ENCODE measurements around the gene ARHGAP29. TPM values are rescaled to one million over a fixed set of nuclear protein-coding genes. Genes with fewer than 3 reads are reported as not detected.

Gene ARHGAP29
- polyA plus RNA-seq, 1 experiment = 30.4 TPM

DNA sequence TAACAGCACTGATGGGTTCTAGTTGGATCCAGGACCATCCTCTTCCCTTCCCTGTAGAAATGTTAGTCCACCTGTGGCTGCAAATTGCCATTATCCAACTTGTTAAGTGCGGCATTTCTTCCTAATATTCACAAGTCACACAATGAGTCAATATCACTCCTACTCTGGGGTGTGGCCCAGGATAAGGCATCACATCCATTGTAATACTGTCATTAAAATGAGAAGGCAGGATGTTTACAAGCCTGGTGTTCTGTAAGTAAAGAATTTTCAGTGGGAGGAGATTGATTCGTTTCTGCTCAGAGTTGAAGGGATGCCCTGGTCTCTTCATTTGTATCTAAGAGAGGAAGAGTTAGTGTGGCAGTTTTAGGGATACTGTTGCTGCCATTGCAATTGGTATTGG, 18.1 kb upstream of the ARHGAP29 start:
- POLR2A ChIA-PET = no interaction called here
- no peak for DNase-seq (ENCODE audit: low read depth, low spot score)
- no peaks in the 10 kb centered on the region for H3K27me3 ChIP-seq (ENCODE audit: control insufficient read depth, insufficient read depth, low read length)
- H3K27ac ChIP-seq (ENCODE audit: low read depth, low read length) = no peak overlapping the region
- CTCF ChIA-PET = interaction anchor here (0.6 kb wide), 1 partner anchor 210 kb away, joined by 3 read pairs; no protein-coding TSS in a partner anchor
- no peak overlapping the region for H3K4me3 ChIP-seq (ENCODE audit: low read depth, low read length)
- TF ChIP-seq, protein P1, sequence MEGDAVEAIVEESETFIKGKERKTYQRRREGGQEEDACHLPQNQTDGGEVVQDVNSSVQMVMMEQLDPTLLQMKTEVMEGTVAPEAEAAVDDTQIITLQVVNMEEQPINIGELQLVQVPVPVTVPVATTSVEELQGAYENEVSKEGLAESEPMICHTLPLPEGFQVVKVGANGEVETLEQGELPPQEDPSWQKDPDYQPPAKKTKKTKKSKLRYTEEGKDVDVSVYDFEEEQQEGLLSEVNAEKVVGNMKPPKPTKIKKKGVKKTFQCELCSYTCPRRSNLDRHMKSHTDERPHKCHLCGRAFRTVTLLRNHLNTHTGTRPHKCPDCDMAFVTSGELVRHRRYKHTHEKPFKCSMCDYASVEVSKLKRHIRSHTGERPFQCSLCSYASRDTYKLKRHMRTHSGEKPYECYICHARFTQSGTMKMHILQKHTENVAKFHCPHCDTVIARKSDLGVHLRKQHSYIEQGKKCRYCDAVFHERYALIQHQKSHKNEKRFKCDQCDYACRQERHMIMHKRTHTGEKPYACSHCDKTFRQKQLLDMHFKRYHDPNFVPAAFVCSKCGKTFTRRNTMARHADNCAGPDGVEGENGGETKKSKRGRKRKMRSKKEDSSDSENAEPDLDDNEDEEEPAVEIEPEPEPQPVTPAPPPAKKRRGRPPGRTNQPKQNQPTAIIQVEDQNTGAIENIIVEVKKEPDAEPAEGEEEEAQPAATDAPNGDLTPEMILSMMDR (IDR thresholded peaks at IDR 0.05; ENCODE audit: low read depth, low read length) = no peak
- no peaks in the 10 kb centered on the region for H3K9me3 ChIP-seq (ENCODE audit: control insufficient read depth, insufficient read depth, low read length)

DNA sequence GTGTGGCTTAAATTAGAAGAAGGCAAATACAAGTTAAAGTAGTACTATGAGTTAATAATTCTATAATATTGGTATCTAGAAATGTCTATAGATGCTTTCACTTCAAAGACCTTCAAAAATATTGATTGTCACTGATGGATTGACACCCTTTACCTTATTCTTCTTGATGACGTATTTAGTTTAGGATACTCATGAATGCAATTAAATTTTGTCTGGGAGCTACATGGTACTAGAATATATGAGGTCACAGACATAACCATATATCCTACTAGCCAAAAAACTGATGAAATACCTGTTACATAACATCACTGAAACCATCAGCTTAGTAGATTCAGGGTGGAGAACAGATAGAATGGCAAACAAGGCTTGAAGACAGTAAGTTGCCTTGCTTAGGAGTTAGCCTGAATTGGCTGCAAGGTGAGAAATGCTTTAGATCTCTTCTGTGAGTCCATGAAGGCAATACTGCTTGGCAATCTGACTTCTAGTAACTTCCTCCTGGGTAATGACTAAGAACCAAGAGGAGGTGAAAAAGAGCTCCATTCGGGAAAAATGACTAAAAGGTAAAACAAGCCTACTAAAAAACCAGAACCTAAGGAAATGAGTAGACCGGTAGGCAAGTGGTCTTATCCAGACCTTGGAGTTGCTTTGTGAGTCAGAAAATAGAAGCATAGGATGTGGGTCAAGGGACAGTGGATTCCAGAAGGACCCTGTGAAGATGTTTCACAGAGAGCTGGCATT, 16.9 kb upstream of the ARHGAP29 start:
- no peak overlapping the region for H3K27ac ChIP-seq (ENCODE audit: low read depth, low read length)
- DNase-seq (ENCODE audit: low read depth, low spot score) = no peak
- ChIA-PET POLR2A (no interaction called here), CTCF (interaction anchor here (0.9 to 1.1 kb wide), 2 partner anchors 81 to 82 kb away, joined by 3 to 4 read pairs; no protein-coding TSS in a partner anchor)
- H3K4me3 ChIP-seq (ENCODE audit: low read depth, low read length) = no peak overlapping the region
- H3K27me3 ChIP-seq (ENCODE audit: control insufficient read depth, insufficient read depth, low read length) = no peaks in the 10 kb centered on the region
- TF ChIP-seq, protein P1 (IDR thresholded peaks at IDR 0.05; ENCODE audit: low read depth, low read length) = no peak
- H3K9me3 ChIP-seq (ENCODE audit: control insufficient read depth, insufficient read depth, low read length) = no peaks in the 10 kb centered on the region

DNA sequence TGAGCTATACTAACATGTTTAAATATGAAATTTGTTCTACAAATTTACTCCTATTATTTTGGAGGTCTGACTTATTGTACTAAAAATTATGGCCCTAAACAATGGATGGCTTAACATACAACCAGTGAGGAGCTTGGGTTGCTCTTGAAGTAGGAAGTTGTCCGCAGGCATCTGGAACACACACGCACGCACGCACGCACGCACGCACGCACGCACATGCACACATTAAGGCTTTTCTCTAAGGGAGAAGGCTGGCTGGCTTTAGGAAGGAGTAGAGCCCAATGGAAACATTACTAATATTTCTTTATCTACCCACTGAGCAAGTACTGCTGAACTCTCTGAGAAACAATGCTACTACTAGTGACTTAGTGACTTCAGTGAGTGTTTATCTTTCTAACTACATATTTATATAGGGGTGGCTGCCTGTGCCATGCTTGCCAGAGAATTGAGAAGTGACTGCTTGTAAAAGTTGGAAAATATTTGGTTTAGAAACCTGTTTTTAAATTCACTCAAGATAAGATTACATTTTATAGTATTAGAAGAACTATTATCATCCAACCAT, 16.2 kb upstream of the ARHGAP29 start:
- H3K27ac ChIP-seq (ENCODE audit: low read depth, low read length) = no peak overlapping the region
- CTCF ChIA-PET = interaction anchor here (0.9 to 1.1 kb wide), 2 partner anchors 82 to 83 kb away, joined by 3 to 4 read pairs; no protein-coding TSS in a partner anchor
- POLR2A ChIA-PET = no interaction called here
- TF ChIP-seq, protein P1 (IDR thresholded peaks at IDR 0.05; ENCODE audit: low read depth, low read length) = no peak
- H3K9me3 ChIP-seq (ENCODE audit: control insufficient read depth, insufficient read depth, low read length) = no peaks in the 10 kb centered on the region
- no peaks in the 10 kb centered on the region for H3K27me3 ChIP-seq (ENCODE audit: control insufficient read depth, insufficient read depth, low read length)
- DNase-seq (ENCODE audit: low read depth, low spot score) = no peak
- H3K4me3 ChIP-seq (ENCODE audit: low read depth, low read length) = no peak overlapping the region

DNA sequence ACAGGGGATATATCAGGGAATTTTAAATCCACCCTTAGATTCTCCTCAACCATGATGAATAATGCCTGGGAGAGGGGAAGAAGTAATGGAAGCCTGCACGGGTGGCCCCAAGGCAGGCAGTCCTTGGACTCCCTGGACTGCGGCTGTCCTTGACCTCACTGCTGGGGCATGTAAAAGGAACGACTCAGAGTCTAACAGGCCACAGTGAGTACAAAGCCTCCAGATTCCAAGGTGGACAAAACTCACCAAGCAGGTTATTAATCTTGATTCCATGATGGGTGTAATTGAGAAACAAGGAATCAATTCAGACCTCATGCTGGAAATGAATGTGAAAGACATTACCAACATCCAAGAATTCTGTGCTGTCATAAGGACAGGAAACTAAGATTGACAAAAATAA, 13.0 kb upstream of the ARHGAP29 start:
- ChIA-PET POLR2A (no interaction called here), CTCF (no interaction called here)
- Histone ChIP-seq H3K4me3 (ENCODE audit: low read depth, low read length) (no peak overlapping the region), H3K9me3 (ENCODE audit: control insufficient read depth, insufficient read depth, low read length) (no peaks in the 10 kb centered on the region), H3K27me3 (ENCODE audit: control insufficient read depth, insufficient read depth, low read length) (no peaks in the 10 kb centered on the region), H3K27ac (ENCODE audit: low read depth, low read length) (no peak overlapping the region)
- DNase-seq (ENCODE audit: low read depth, low spot score) = no peak
- TF ChIP-seq, protein P1 (IDR thresholded peaks at IDR 0.05; ENCODE audit: low read depth, low read length) = no peak

Data from AG04450 (cell line).